AG08396 (cell line): ENCODE data around the gene TCOF1.

ENCODE experiments used
- DNase-seq: peaks from one replicate; pipeline ENCODE4 v3.0.0; 2012; ENCODE audit warnings: low spot score, mixed read lengths

TCOF1 gene

GRCh38 chr5:150428978-150429377 is 71.5 kb downstream of the TCOF1 start:
- DNase-seq, result no peak

GRCh38 chr5:150429410-150429873 is 71.9 kb downstream of the TCOF1 start:
- DNase-seq, result no peak

DNA sequence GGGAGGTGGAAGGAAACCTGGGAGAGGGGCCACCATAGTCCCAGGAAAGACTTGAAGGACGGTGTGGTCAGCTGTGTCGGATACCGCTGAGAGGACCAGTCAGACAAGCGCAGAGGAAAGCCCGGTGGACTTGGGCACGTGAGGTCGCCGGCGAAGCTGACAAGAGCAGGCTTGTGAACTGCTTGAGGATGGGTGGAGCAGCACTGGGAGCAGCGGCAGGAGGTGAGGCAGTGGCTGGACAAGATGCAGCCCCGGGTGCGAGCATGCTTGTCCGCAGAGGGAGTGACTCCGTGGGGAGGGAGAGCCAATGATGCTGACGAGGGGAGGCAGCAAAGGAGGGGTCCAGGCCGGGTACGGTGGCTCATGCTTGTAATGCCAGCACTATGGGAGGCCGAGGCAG is 73.6 kb downstream of the TCOF1 start:
- no peak for DNase-seq

- no peak for DNase-seq
These were observed 74.1 kb downstream of the TCOF1 start for GRCh38 chr5:150431574-150431973.

DNA sequence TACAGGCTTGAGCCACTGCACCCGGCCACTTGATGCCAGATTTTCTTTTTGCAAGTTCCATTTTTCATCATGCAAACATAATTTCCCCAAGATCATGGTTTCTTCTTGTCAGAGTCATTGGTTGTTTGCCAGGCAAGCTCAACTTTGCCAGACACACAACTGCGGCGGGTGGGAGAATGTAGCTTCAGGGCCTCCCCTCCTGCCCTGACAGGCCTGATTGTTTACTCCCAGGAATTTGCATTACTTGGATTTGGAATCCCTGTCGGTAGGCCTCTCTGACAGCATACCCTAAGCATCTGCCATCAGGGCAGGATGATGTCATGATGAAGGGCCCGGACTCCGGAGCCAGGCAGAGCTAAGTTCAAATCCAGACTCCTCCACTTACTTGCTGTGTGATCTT is 77.0 kb downstream of the TCOF1 start:
- peak; percentile 93 for DNase-seq

DNA sequence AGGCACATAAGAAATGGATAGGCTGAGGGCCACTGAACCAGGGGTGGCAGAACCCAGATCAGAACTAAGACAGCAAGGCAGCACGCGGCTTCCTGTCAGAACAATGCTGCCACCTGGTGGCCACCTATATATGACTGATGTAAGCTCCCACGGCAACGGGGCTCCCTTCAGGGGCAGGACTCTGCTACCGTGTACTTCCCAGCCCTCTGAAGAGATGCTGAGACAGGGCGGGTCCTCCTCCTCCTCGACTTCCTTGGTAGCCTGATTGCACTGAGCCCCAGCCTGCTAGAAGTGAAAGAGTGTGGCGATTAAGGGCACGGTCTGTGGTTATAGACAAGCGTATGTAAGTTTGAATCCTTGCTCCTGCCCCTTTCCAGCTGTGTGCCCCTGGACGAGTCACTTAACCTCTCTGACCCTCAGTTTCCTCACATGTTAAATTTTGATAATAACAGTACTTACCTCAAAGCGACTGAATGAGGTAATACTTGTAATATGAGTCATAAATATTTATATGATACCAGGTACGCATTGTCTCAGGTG is 78.7 kb downstream of the TCOF1 start:
- peak; percentile 89 for DNase-seq

GRCh38 chr5:150438873-150439546 is 81.5 kb downstream of the TCOF1 start:
- DNase-seq, result peak; percentile 41

GRCh38 chr5:150440948-150441812 is 83.7 kb downstream of the TCOF1 start:
- no peak for DNase-seq

- no peak for DNase-seq
These were observed 84.6 kb downstream of the TCOF1 start for GRCh38 chr5:150441813-150442698.

DNA sequence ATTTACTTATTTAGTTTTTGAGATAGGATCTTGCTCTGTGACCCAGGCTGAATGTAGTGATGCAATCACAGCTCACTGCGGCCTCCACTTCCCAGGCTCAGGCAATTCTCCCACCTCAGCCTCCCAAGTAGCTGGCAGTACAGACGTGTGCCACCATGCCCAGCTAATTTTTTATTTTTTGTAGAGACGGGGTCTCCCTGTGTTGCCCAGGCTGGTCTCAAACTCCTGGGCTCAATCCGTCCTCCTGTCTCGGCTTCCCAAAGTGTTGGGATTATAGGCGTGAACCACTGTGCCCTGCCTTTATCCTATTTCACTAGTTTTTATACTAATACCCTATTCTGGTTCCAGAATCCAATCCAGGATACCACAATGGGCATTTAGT is 85.2 kb downstream of the TCOF1 start:
- DNase-seq, result no peak

DNA sequence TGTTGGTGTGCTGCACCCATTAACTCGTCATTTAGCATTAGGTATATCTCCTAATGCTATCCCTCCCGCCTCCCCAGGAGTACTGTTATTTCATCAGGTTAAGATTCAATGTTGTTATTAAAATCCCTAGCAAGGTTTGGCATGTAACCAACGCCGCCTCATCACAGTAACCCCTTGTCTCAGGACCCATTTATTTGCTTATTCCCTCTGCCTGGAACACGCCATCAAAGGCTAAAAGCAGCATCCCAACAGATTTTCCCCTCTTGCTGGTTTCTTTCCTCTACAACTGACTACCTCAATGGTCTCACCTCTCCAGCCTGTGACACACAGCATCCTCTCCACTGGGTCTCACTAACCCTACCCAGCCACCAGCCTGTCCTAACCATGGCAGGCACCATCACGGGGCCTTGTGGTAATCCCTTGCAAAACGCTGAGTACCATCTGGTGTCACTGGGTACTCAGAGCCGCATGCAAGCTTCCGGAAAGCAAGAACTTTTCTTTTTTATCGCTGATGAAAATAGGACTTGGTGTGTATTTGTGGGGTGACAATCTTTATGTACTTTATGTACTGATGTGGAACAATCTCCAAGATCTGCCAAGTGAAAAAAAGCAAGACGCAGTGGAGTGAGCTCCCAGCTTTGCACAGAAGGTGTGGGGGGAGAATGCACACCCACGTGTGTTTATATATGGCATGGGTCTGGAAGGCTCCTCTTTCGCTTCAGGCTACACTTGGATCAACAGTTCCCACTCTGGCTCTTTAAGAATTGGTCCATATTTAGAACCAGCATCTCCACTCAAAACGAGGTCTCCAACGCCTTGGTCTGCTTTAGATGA is 86.0 kb downstream of the TCOF1 start:
- no peak for DNase-seq

GRCh38 chr5:150444770-150445169 is 87.3 kb downstream of the TCOF1 start:
- no peak for DNase-seq

- no peak for DNase-seq
These were observed 88.6 kb downstream of the TCOF1 start for GRCh38 chr5:150446088-150446487.

- no peak for DNase-seq
These were observed 89.1 kb downstream of the TCOF1 start for GRCh38 chr5:150446583-150446982.

DNA sequence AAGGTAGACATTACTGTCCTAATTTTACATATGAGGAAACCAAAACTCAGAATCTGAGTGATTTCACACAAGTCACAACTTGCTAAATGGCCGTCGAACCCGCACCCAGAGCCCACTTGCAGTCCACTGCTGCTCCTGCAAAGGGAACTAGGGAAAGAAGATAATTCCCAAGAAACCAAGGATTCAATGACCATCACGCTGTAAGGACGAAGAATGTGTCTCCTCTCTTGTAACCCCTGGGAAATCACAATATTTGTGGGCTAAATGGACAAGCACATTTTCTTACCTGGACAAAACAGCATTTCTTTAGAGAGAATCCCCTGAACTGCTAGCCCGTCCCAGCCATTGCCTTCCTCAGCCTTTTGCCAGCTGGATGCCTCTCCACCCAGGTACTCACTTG is 89.7 kb downstream of the TCOF1 start:
- no peak for DNase-seq

DNA sequence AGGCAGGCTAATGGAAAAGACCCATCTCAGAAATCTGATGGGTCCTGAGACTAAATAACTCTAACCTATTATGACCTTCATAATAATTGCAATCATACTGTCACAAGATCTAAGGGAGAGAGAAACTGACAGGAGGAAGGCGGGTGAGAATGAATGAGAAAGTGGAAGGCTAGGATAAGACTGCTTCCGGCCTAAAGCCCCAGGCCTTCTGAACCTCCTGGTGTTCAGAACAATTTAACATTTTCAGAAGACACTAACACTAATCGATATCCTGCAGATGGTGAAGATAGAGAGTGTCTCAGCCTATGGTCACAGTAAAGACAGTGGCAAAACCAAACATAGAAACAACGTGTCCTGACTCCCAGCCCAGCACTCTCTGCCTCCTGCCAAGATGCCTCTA is 90.8 kb downstream of the TCOF1 start:
- DNase-seq, result no peak

- DNase-seq, result no peak
These were observed 91.5 kb downstream of the TCOF1 start for GRCh38 chr5:150448952-150449516.
